ENCODE results near the gene CST3. TPM values are rescaled to one million over a fixed set of nuclear protein-coding genes. Genes with fewer than 3 reads are reported as not detected.
"Not testable (repeated sequence)": the region's sequence is repeated elsewhere in the genome, so short reads cannot be mapped to it uniquely, and the experiment has no call there.

Gene CST3
- polyA plus RNA-seq, 12 donors: 67.9 to 280 (median 88.8) TPM; not detected in 1

- no peak for DNase-seq
Observed at GRCh38 chr20:23646106-23646873, 8.5 kb upstream of the CST3 start.

DNA sequence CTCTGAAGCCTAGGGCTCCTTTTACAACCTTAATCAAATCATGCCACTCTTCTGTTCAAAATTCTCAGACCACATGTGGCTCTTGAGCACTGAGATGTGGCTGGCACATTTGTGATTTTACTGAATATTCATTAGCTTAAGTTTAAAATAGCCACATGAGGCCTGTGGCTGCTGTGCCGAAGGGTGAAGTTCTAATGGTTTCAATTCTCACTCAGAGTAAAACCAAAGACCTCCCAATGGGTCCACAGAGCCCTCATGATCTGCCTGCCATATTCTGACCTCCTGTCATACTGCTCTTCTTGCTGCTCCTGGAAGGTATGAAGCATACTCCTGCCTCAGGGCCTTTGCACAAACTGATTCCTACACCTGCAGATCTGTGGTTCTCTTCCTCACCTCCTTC is 7.8 kb upstream of the CST3 start:
- no peak for DNase-seq

DNA sequence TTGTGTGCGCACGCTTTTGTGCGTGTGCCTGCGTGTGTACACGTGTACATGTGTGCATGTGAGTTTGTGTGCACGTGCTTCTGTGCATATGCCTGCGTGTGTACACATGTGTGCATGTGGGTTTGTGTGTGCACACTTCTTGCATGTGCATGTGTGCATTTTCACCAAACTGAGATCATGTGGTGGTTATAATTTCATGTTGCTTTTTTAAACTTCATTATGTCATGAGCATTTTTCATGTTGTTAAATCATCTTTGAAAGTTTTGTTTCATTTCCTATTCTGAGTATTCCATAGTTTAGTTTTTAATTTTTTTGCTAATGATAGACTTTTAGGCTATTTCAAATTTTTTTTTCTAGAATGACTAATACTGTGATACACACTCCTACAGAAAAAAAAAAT is 6.4 kb upstream of the CST3 start:
- DNase-seq: no peak

DNA sequence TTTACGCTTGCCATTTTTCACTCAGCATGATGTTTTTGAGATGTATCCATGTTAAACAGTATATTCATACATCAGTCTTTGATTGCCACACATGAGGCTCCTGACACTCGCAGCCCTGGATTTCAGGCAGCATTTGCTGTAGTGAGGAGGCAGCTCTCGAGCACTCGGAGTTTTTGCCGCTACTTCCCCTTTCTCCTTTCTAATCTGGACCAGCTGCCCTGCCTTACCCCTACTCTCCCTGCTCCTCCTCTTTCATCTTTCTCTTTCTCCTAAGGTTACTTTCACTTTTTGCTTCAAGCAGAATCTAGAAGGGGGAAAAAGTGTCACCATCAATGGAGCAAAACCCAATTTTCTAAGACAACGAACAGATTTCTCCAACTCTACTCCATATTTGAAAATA is 5.9 kb upstream of the CST3 start:
- no peak for DNase-seq

GRCh38 chr20:23641936-23642751 is 4.4 kb upstream of the CST3 start:
- no peak for DNase-seq

DNA sequence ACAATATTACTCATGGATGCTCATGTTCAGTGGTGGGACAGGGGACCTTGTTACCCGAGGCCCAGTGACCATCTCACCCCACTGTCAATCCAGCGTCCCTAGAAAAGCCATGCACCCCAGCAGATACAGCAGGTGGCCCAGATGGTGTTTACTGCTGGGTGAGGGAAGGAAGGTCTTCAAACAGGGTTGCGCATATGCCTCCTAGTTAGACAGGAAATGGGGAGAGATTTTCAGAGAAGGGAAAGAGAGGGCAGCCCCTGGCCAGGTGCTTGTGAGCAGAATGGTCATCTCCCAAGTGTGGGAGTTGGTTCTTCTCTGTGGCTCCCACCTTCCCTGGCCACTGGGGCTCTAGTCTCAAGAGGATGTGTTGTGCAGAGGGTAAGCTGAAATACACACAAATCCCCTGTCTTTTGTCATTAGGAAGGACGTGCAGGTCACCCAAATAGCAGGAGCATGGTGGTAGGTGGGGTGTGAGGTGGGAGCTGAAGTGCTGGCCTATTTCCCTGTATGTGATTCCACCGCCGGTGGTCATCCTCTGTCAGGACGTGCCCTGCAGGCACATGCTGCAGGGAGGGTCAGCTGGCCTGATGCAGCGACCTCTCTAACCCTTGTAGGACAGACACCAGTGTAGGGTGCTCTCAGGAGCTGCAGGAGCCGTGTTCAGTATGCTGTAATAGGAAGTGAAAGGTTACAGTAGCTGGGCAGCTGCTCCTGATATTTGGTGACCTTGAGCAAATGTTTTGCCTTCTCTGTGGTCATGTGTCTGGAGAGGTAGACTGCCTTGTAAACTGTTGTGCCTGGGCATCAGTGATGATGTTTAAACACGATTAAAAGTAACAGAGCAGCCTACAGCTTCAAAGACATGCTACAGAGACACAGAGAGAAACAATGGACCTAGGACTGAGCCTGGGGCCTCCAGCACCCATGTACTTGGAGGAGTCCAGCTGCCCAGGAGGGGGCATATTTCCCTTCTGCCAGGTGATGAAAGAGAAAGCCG is 3.2 kb upstream of the CST3 start:
- DNase-seq: no peak

DNA sequence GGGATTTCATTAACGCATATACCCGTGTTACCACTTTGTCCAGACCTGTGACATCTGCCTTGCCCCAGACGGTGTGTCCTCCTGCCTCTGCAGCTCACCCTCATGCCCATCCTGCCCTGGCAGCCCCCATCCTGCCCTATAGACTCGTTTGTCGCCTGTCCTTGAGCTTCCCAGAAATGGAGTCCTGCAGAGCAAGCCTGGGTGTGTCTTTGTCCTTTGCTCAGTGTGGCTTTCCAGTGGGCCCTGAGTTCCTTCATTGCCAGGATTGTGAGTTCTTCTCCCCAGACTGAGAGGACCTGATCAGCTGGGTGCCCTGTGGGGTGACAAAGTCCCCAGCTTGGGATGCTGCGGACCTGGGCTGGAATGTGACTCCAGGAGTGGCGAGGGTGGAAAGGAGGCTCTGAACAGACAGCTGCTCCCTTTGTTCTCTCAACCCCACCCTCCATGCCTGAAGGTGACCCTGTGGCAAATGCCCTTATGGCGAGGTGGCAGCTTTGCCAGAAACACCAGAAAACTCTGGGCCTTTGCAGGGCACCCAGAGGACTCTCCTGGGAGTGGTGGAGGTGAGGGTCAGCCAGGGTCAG is 2.4 kb upstream of the CST3 start:
- DNase-seq: no peak

GRCh38 chr20:23639490-23639958 is 1.8 kb upstream of the CST3 start:
- no peak for DNase-seq

- no peak for DNase-seq
Observed at GRCh38 chr20:23638309-23638708, 554 bp upstream of the CST3 start.

- no peak for DNase-seq
Observed at GRCh38 chr20:23636908-23637281, 860 bp downstream of the CST3 start.

DNA sequence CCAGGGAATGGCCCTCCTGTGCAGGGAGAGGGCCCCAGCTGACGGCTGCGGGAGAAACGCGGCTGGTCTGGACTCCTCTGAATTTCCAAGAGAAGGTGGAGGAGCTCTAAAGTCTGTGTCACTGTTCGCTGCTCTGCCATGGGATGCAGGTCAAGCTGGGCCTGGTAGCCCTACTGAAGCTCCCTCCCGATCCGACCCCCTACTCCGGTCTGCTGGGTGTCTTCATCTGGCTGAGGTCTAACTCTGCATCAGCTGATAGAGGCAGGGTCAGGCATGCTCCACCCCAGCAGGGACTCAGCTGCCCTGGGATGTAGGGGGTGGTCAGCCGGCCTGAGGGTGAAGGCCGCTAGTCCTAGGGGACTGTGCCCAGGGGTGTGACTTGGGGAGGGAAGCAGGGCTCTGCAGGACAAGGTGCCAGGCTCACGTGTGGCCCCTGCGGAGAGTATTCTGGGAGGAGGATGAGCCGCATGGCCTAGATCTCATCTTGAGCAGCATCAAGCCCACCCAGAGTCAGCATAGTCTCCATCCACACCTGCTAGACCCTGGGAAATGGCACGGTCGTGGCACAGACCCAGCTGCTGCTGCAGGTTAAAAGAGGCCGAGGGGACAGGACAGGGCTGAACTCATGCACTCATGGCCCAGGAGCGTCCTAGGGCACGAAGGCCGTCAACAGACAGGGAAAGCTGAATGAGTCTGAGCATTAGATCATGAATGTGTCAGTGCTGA is 1.4 kb downstream of the CST3 start:
- no peak for DNase-seq

- not testable (repeated sequence) for DNase-seq
Observed at GRCh38 chr20:23635768-23636090, 2.0 kb downstream of the CST3 start.

DNA sequence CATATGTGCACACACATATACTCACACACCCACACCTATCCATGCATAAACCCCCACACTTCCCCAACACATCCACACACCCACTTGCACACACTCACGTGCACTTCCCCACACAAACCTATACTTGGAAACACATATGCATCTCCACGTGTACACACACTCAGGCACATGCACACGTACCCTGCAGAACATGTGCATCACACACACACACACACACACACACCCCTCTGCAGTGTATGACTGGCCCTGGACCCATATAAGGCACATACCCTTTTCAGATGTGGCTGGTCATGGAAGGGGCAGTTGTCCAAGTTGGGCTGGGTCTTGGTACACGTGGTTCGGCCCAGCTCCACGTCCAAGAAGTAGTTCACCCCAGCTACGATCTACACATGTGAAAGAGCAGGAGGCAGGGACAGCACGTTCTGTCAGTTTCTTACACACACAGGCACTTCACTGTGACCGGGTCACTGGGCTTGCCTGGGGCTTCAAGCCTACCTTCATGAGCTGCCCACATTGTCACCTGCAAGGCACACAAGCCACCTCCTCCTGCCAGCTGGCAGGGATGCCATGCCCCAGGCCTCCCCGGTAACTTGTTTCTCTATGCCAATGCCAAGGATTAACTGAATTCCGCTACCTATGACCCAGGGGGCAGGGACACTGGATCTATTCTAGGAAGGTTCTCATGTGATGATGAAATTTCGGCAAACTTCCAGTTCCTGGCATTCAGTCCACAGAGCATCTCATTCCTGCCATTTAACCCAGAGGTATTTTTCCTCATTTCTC is 2.6 kb downstream of the CST3 start:
- no peak for DNase-seq

DNA sequence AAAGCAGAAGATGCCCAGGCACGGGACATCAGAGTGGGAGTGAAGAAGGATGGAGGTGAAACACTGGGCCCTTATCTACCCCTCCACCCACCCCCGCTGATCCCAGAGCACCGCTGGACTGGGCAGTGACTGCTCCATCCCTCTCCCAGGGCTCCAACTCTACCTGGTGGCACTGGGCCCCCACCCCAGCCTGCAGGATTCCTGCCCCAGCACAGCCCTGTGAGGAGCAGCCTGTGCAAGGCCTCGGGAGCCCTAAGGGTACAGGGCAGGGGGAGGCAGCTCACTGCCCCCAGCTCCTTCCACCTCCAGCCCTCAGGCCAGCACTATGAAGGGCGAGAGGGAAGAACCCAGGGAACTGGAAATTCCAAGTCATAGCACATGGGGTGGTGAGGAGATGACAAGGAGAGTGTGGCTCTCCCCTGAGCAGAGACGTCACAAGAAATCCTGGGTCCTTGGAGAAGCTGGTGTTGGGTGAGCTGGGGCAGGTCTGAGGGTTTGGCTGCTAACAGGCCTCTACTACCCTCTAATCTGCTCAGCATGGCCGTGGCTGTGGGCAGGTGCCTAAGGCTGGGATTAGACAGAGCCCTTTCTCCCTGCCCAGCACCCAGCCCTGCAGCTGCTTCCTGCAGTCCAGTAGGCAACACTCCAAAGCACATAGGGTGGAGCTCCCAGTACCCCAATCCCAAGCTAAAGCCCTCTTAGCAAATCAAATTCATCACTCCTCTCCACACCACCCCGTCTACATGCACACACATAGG is 3.5 kb downstream of the CST3 start:
- no peak for DNase-seq

GRCh38 chr20:23632711-23633573 is 4.8 kb downstream of the CST3 start:
- no peak for DNase-seq

DNA sequence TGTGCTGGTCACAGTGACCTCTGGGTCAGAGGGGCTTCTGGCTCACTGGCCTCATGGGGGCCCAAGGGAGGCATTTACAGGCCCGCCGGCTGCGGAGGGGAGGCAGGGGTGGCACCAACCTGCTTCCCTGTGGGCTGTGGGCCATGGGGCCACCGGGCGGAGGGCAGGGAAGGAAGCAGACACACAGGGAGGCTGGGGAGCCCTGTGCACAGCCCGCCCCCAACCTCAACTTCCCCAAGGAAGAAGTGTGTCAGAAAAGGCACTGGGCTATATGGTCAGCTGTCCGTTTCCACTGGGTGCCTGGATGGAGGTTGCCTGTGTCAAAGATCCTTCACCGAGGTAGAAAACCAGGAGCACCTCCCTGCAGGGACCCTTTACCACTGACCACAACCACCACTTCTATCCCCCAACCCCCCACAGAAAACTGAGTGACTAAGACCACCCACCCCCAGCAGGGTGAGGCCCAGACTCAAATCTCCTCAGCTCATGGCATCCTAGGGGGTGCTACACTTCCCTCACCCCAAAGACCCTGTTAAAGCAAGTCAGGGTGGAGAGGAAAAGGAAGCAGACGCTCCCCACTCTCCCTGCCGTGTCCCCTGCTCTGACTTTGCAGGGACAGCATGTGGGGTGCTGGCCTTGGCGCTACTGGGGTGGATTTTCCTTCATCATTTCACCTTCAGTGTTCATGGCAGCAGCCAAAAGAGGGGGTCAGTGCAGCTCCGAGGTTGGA is 5.6 kb downstream of the CST3 start:
- DNase-seq: no peak

GRCh38 chr20:23631226-23631822 is 6.4 kb downstream of the CST3 start:
- no peak for DNase-seq
